Smooth muscle cell (in vitro differentiated cells): ENCODE data around the gene EVA1A. TPM values are rescaled to one million over a fixed set of nuclear protein-coding genes. Genes with fewer than 3 reads are reported as not detected.

Source experiments
- DNase-seq: peaks from one replicate; lab custom pipeline; 2025; ENCODE audit not compliant: unreplicated experiment; lab: John Stamatoyannopoulos, UW
- H2AFZ ChIP-seq: fragments of 200-600 bp; sonication (generic); 2 replicates; pipeline ENCODE4 v1.6.0; 2016; ENCODE audit warnings: antibody characterized with exemption, low read depth, mild to moderate bottlenecking
- H3F3A ChIP-seq: fragments of 200-600 bp; sonication (generic); 2 replicates; pipeline ENCODE4 v1.6.0; 2017; ENCODE audit warnings: antibody characterized with exemption, low read depth
- H3K27ac ChIP-seq: fragments of 200-600 bp; sonication (generic); 2 replicates; pipeline ENCODE4 v1.5.1; 2016; ENCODE audit warnings: low read depth, mild to moderate bottlenecking
- H3K27me3 ChIP-seq: fragments of 200-600 bp; sonication (generic); 2 replicates; pipeline ENCODE4 v1.6.1; 2016; ENCODE audit warnings: low read depth, mild to moderate bottlenecking
- H3K36me3 ChIP-seq: fragments of 200-600 bp; sonication (generic); 2 replicates; pipeline ENCODE4 v1.5.1; 2016; ENCODE audit warnings: low read depth
- H3K4me1 ChIP-seq: fragments of 200-600 bp; sonication (generic); 2 replicates; pipeline ENCODE4 v1.5.1; 2016; ENCODE audit warnings: low read depth
- H3K4me2 ChIP-seq: fragments of 200-600 bp; sonication (generic); 2 replicates; pipeline ENCODE4 v1.6.0; 2016; ENCODE audit warnings: mild to moderate bottlenecking
- H3K4me3 ChIP-seq: fragments of 200-600 bp; sonication (generic); 2 replicates; pipeline ENCODE4 v1.5.1; 2016; ENCODE audit warnings: mild to moderate bottlenecking
- H3K79me2 ChIP-seq: fragments of 200-600 bp; sonication (generic); 2 replicates; pipeline ENCODE4 v1.6.0; 2016; ENCODE audit warnings: low read depth, mild to moderate bottlenecking
- H3K9ac ChIP-seq: fragments of 200-600 bp; sonication (generic); 2 replicates; pipeline ENCODE4 v1.6.0; 2016; ENCODE audit warnings: low read depth
- H3K9me3 ChIP-seq: fragments of 200-600 bp; sonication (generic); replicated peaks from 2 replicates; pipeline ENCODE4 v1.5.1; 2016; ENCODE audit warnings: low read depth
- H4K20me1 ChIP-seq: fragments of 200-600 bp; sonication (generic); 2 replicates; pipeline ENCODE4 v1.6.0; 2016; ENCODE audit warnings: low read depth
- CTCF ChIP-seq: fragments of 200-600 bp; sonication (generic); IDR thresholded peaks from 2 replicates; pipeline ENCODE4 v1.5.1; 2017; ENCODE audit warnings: borderline replicate concordance, mild to moderate bottlenecking, antibody characterized with exemption; ENCODE audit not compliant: insufficient read depth, poor library complexity, severe bottlenecking
- WGBS: methylation state at CpG from one replicate; pipeline ENCODE4 v1.1.7; 2016; ENCODE audit warnings: low lambda C conversion rate; 5-methylcytosine and 5-hydroxymethylcytosine counted together
- polyA plus RNA-seq: library from polyadenylated mRNA; unstranded; fragments of >200 nt; fragmentation: Nextera tagmentation; extraction: Ambion mirVana; gene quantifications from 2 replicates; pipeline ENCODE4 v1.2.1, GENCODE V29; 2016
- total RNA-seq: library from RNA; depleted of rRNA; stranded (reverse); fragments of >200 nt; gene quantifications from 2 replicates; pipeline ENCODE4 v1.2.3, GENCODE V29; 2014

EVA1A gene
- total and polyA plus RNA-seq, 2 experiments from 2014 or later: 84.1 to 89.2 TPM

GRCh38 chr2:75587954-75588587, 27.3 kb upstream of the EVA1A start:
- H3K4me3 ChIP-seq: no peak overlapping the region
- H3K9ac ChIP-seq: no peak overlapping the region
- WGBS: 60% methylated on average over 5 of the region's 5 CpGs
- no peaks in the 10 kb centered on the region for H4K20me1 ChIP-seq
- H3K27ac ChIP-seq: peak overlapping the region; percentile 69
- peaks cover 15% of the 10 kb centered on the region for H3F3A ChIP-seq
- no peaks in the 10 kb centered on the region for H3K79me2 ChIP-seq
- no peaks in the 10 kb centered on the region for H3K36me3 ChIP-seq
- no peak overlapping the region for H2AFZ ChIP-seq
- no peak for TF ChIP-seq CTCF
- DNase-seq: no peak
- peaks cover 3% of the 10 kb centered on the region for H3K4me1 ChIP-seq
- H3K4me2 ChIP-seq: peak overlapping the region; percentile 24
- no peaks in the 10 kb centered on the region for H3K27me3 ChIP-seq
- H3K9me3 ChIP-seq: no peaks in the 10 kb centered on the region

- no peak overlapping the region for H3K4me3 ChIP-seq
- no peak for TF ChIP-seq CTCF
- no peak for DNase-seq
- H2AFZ ChIP-seq: no peak overlapping the region
- no peaks in the 10 kb centered on the region for H3K9me3 ChIP-seq
- H3K4me2 ChIP-seq: no peak overlapping the region
- H3F3A ChIP-seq: peaks cover 15% of the 10 kb centered on the region
- H3K79me2 ChIP-seq: no peaks in the 10 kb centered on the region
- H3K9ac ChIP-seq: no peak overlapping the region
- H3K36me3 ChIP-seq: no peaks in the 10 kb centered on the region
- no peaks in the 10 kb centered on the region for H3K27me3 ChIP-seq
- peaks cover 3% of the 10 kb centered on the region for H3K4me1 ChIP-seq
- no peak overlapping the region for H3K27ac ChIP-seq
- 93% methylated on average over 2 of the region's 2 CpGs for WGBS
- H4K20me1 ChIP-seq: no peaks in the 10 kb centered on the region
Measured at GRCh38 chr2:75586971-75587370, 26.2 kb upstream of the EVA1A start.

- Histone ChIP-seq H3K9me3 (no peaks in the 10 kb centered on the region), H3K79me2 (no peaks in the 10 kb centered on the region), H3K4me1 (no peaks in the 10 kb centered on the region), H2AFZ (no peak overlapping the region), H3K27ac (no peak overlapping the region), H3K36me3 (no peaks in the 10 kb centered on the region), H3K9ac (no peak overlapping the region), H3F3A (no peaks in the 10 kb centered on the region), H3K27me3 (no peaks in the 10 kb centered on the region), H3K4me2 (no peak overlapping the region), H4K20me1 (no peaks in the 10 kb centered on the region), H3K4me3 (no peak overlapping the region)
- no peak for DNase-seq
- WGBS: 78% methylated on average over 1 of the region's 1 CpG
- no peak for TF ChIP-seq CTCF
Measured at GRCh38 chr2:75582840-75583239, 22.1 kb upstream of the EVA1A start.

- no peaks in the 10 kb centered on the region for H3K9me3 ChIP-seq
- no peak for DNase-seq
- no peaks in the 10 kb centered on the region for H3K4me1 ChIP-seq
- H3K27ac ChIP-seq: no peak overlapping the region
- H3K9ac ChIP-seq: no peak overlapping the region
- no peaks in the 10 kb centered on the region for H3K27me3 ChIP-seq
- H2AFZ ChIP-seq: no peak overlapping the region
- 97% methylated on average over 1 of the region's 1 CpG for WGBS
- TF ChIP-seq CTCF: no peak
- H3K79me2 ChIP-seq: no peaks in the 10 kb centered on the region
- no peak overlapping the region for H3K4me3 ChIP-seq
- no peak overlapping the region for H3K4me2 ChIP-seq
- H3F3A ChIP-seq: no peaks in the 10 kb centered on the region
- no peaks in the 10 kb centered on the region for H3K36me3 ChIP-seq
- no peaks in the 10 kb centered on the region for H4K20me1 ChIP-seq
Measured at GRCh38 chr2:75580606-75581005, 19.9 kb upstream of the EVA1A start.
